ENCODE data around the gene PDE4B. TPM values are rescaled to one million over a fixed set of nuclear protein-coding genes. Genes with fewer than 3 reads are reported as not detected.
A peak's percentile ranks its signal among the peaks of the same experiment; 100 is the strongest.

The PDE4B gene
- total RNA-seq, 1 donor from 2014 or later: 29.0 TPM

GRCh38 chr1:66292305-66292704, 499.6 kb downstream of the PDE4B start:
- Histone ChIP-seq H3K9me3 (no peaks in the 10 kb centered on the region), H3K36me3 (no peaks in the 10 kb centered on the region), H3K27me3 (no peaks in the 10 kb centered on the region), H3K4me1 (peaks cover 17% of the 10 kb centered on the region), H3K27ac (no peak overlapping the region), H3K4me3 (no peak overlapping the region)
- DNase-seq (ENCODE audit: extremely low spot score in 2 of 2): no peak
- TF ChIP-seq POLR2AphosphoS5 (IDR thresholded peaks at IDR 0.05; ENCODE audit: insufficient read depth in 1 of 2, low read depth in 1 of 2): no peak
- no peak for TF ChIP-seq POLR2A (IDR thresholded peaks at IDR 0.05)
- TF ChIP-seq CTCF (IDR thresholded peaks at IDR 0.05): no peak
- intact Hi-C loops (cut with DNase I): no loop called here

GRCh38 chr1:66292944-66293343, 500.2 kb downstream of the PDE4B start:
- intact Hi-C loops (cut with DNase I): no loop called here
- Histone ChIP-seq H3K9me3 (no peaks in the 10 kb centered on the region), H3K4me3 (no peak overlapping the region), H3K36me3 (no peaks in the 10 kb centered on the region), H3K4me1 (peaks cover 17% of the 10 kb centered on the region), H3K27me3 (no peaks in the 10 kb centered on the region), H3K27ac (no peak overlapping the region)
- no peak for DNase-seq (ENCODE audit: extremely low spot score in 2 of 2)
- TF ChIP-seq POLR2A (IDR thresholded peaks at IDR 0.05) (no peak), CTCF (IDR thresholded peaks at IDR 0.05) (no peak), POLR2AphosphoS5 (IDR thresholded peaks at IDR 0.05; ENCODE audit: insufficient read depth in 1 of 2, low read depth in 1 of 2) (no peak)

GRCh38 chr1:66294707-66295370, 502.1 kb downstream of the PDE4B start:
- no peak overlapping the region for H3K4me3 ChIP-seq
- no peaks in the 10 kb centered on the region for H3K9me3 ChIP-seq
- peak; percentile 15 to 61 for TF ChIP-seq POLR2AphosphoS5 (IDR thresholded peaks at IDR 0.05; ENCODE audit: insufficient read depth in 1 of 2, low read depth in 1 of 2)
- TF ChIP-seq CTCF (IDR thresholded peaks at IDR 0.05): no peak
- no peaks in the 10 kb centered on the region for H3K36me3 ChIP-seq
- peak overlapping the region; percentile 79 for H3K27ac ChIP-seq
- H3K27me3 ChIP-seq: no peaks in the 10 kb centered on the region
- no peak for DNase-seq (ENCODE audit: extremely low spot score in 2 of 2)
- intact Hi-C loops (cut with DNase I): no loop called here
- peaks cover 17% of the 10 kb centered on the region for H3K4me1 ChIP-seq

GRCh38 chr1:66295803-66296202, 503.1 kb downstream of the PDE4B start:
- Histone ChIP-seq H3K4me1 (peaks cover 19% of the 10 kb centered on the region), H3K36me3 (no peaks in the 10 kb centered on the region), H3K4me3 (no peak overlapping the region), H3K27me3 (no peaks in the 10 kb centered on the region), H3K27ac (no peak overlapping the region), H3K9me3 (no peaks in the 10 kb centered on the region)
- DNase-seq (ENCODE audit: extremely low spot score in 2 of 2): no peak
- intact Hi-C loops (cut with DNase I): no loop called here
- TF ChIP-seq CTCF (IDR thresholded peaks at IDR 0.05) (no peak), POLR2AphosphoS5 (IDR thresholded peaks at IDR 0.05; ENCODE audit: insufficient read depth in 1 of 2, low read depth in 1 of 2) (no peak), POLR2A (IDR thresholded peaks at IDR 0.05) (no peak)

- no peak for TF ChIP-seq CTCF (IDR thresholded peaks at IDR 0.05)
- TF ChIP-seq POLR2A (IDR thresholded peaks at IDR 0.05): no peak
- TF ChIP-seq POLR2AphosphoS5 (IDR thresholded peaks at IDR 0.05; ENCODE audit: insufficient read depth in 1 of 2, low read depth in 1 of 2): no peak
- H3K27me3 ChIP-seq: no peaks in the 10 kb centered on the region
- peaks cover 25% of the 10 kb centered on the region for H3K4me1 ChIP-seq
- H3K4me3 ChIP-seq: no peak overlapping the region
- intact Hi-C loops (cut with DNase I): no loop called here
- H3K9me3 ChIP-seq: no peaks in the 10 kb centered on the region
- no peak for DNase-seq (ENCODE audit: extremely low spot score in 2 of 2)
- H3K27ac ChIP-seq: no peak overlapping the region
- H3K36me3 ChIP-seq: no peaks in the 10 kb centered on the region
Measured at GRCh38 chr1:66296370-66296769, 503.7 kb downstream of the PDE4B start.

All from vagina (tissue), 2 donors.